ENCODE data around the gene WIPF3.
A peak's percentile ranks its signal among the peaks of the same experiment; 100 is the strongest.

The WIPF3 gene

GRCh38 chr7:29866490-29866930, 60.2 kb downstream of the WIPF3 start:
- no peak overlapping the region for H3K9ac ChIP-seq (ENCODE audit: low read depth, low read length, poor library complexity, severe bottlenecking)
- no peak overlapping the region for H3K4me3 ChIP-seq (ENCODE audit: low read length, poor library complexity, severe bottlenecking)
- TF ChIP-seq EZH2phosphoT487 (IDR thresholded peaks at IDR 0.05; ENCODE audit: borderline replicate concordance), result no peak
- no peak for TF ChIP-seq CTCF (conservative IDR thresholded peaks at IDR 0.05; ENCODE audit: low read length)
- H2AFZ ChIP-seq (ENCODE audit: low read length), result peak overlapping the region; percentile 11
- no peak overlapping the region for H3K4me2 ChIP-seq (ENCODE audit: low read depth, low read length, poor library complexity, severe bottlenecking)
- no peaks in the 10 kb centered on the region for H4K20me1 ChIP-seq (ENCODE audit: insufficient read depth, low read length, poor library complexity, severe bottlenecking)
- no peaks in the 10 kb centered on the region for H3K36me3 ChIP-seq (ENCODE audit: insufficient read depth, low read length)
- H3K27me3 ChIP-seq (ENCODE audit: insufficient read depth, low read length, poor library complexity, severe bottlenecking), result no peaks in the 10 kb centered on the region
- no peaks in the 10 kb centered on the region for H3K79me2 ChIP-seq (ENCODE audit: insufficient read depth, low read length)
- H3K4me1 ChIP-seq (ENCODE audit: insufficient read depth, low read length, poor library complexity, severe bottlenecking), result no peaks in the 10 kb centered on the region
- H3F3A ChIP-seq (ENCODE audit: low read depth), result no peaks in the 10 kb centered on the region
- no peaks in the 10 kb centered on the region for H3K9me3 ChIP-seq (ENCODE audit: insufficient read depth, low read depth, low read length)
- H3K9me2 ChIP-seq (replicated peaks; ENCODE audit: low read depth, low read length), result no peaks in the 10 kb centered on the region

GRCh38 chr7:29871787-29872398, 65.6 kb downstream of the WIPF3 start:
- Histone ChIP-seq H3K27me3 (ENCODE audit: insufficient read depth, low read length, poor library complexity, severe bottlenecking) (no peaks in the 10 kb centered on the region), H3K9me3 (ENCODE audit: insufficient read depth, low read depth, low read length) (no peaks in the 10 kb centered on the region), H3F3A (ENCODE audit: low read depth) (no peaks in the 10 kb centered on the region), H3K4me1 (ENCODE audit: insufficient read depth, low read length, poor library complexity, severe bottlenecking) (no peaks in the 10 kb centered on the region), H4K20me1 (ENCODE audit: insufficient read depth, low read length, poor library complexity, severe bottlenecking) (no peaks in the 10 kb centered on the region), H2AFZ (ENCODE audit: low read length) (no peak overlapping the region), H3K4me3 (ENCODE audit: low read length, poor library complexity, severe bottlenecking) (no peak overlapping the region), H3K79me2 (ENCODE audit: insufficient read depth, low read length) (no peaks in the 10 kb centered on the region), H3K4me2 (ENCODE audit: low read depth, low read length, poor library complexity, severe bottlenecking) (no peak overlapping the region), H3K9ac (ENCODE audit: low read depth, low read length, poor library complexity, severe bottlenecking) (no peak overlapping the region), H3K36me3 (ENCODE audit: insufficient read depth, low read length) (no peaks in the 10 kb centered on the region), H3K9me2 (replicated peaks; ENCODE audit: low read depth, low read length) (no peaks in the 10 kb centered on the region)
- TF ChIP-seq CTCF (conservative IDR thresholded peaks at IDR 0.05; ENCODE audit: low read length), result no peak

GRCh38 chr7:29873644-29874294, 67.5 kb downstream of the WIPF3 start:
- no peak overlapping the region for H2AFZ ChIP-seq (ENCODE audit: low read length)
- H4K20me1 ChIP-seq (ENCODE audit: insufficient read depth, low read length, poor library complexity, severe bottlenecking), result no peaks in the 10 kb centered on the region
- no peaks in the 10 kb centered on the region for H3K79me2 ChIP-seq (ENCODE audit: insufficient read depth, low read length)
- no peak overlapping the region for H3K4me3 ChIP-seq (ENCODE audit: low read length, poor library complexity, severe bottlenecking)
- no peak overlapping the region for H3K4me2 ChIP-seq (ENCODE audit: low read depth, low read length, poor library complexity, severe bottlenecking)
- H3K4me1 ChIP-seq (ENCODE audit: insufficient read depth, low read length, poor library complexity, severe bottlenecking), result peaks cover 5% of the 10 kb centered on the region
- H3K9me2 ChIP-seq (replicated peaks; ENCODE audit: low read depth, low read length), result no peaks in the 10 kb centered on the region
- no peak for TF ChIP-seq EZH2phosphoT487 (IDR thresholded peaks at IDR 0.05; ENCODE audit: borderline replicate concordance)
- no peak for TF ChIP-seq CTCF (conservative IDR thresholded peaks at IDR 0.05; ENCODE audit: low read length)
- no peaks in the 10 kb centered on the region for H3F3A ChIP-seq (ENCODE audit: low read depth)
- H3K27me3 ChIP-seq (ENCODE audit: insufficient read depth, low read length, poor library complexity, severe bottlenecking), result no peaks in the 10 kb centered on the region
- no peaks in the 10 kb centered on the region for H3K36me3 ChIP-seq (ENCODE audit: insufficient read depth, low read length)
- no peak overlapping the region for H3K9ac ChIP-seq (ENCODE audit: low read depth, low read length, poor library complexity, severe bottlenecking)
- no peaks in the 10 kb centered on the region for H3K9me3 ChIP-seq (ENCODE audit: insufficient read depth, low read depth, low read length)

Measured in Loucy (cell line).